B cell (primary cell): ENCODE measurements around the gene SNAP29.

ENCODE experiments used
- CTCF ChIP-seq: fragments of 200-600 bp; IDR thresholded peaks from one replicate; pipeline ENCODE4 v1.8.0; 2022; ENCODE audit warnings: antibody characterized with exemption, mild to moderate bottlenecking
- EZH2 ChIP-seq: IDR thresholded peaks from 2 replicates; pipeline ENCODE4 v1.6.1; 2012; ENCODE audit warnings: borderline replicate concordance, low read depth, mild to moderate bottlenecking, moderate library complexity, low read length; ENCODE audit not compliant: insufficient read depth, poor library complexity, severe bottlenecking

DNA sequence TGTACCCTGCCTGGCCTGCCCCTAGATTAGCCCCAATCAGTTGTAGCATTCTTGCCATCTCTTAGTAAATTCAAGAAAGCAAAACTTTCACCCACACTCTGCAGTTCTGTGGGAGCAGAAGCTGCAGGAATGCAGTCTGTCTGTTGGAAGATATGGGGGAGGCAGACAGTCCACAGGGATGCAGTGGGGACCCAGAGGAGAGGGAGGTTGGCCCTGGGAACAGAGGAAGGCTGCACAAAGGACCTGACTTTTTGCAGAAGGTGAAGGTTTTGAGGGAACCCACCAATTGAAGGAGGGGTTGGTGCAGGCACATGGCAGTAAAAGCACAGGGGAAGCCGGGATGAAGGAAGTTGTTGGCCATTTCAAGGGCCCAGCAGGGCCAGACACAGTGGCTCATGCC, 16.5 kb downstream of the SNAP29 start:
- no peak for TF ChIP-seq CTCF
- no peak for TF ChIP-seq EZH2
